ENCODE results near the gene CLEC2L.

CLEC2L gene

DNA sequence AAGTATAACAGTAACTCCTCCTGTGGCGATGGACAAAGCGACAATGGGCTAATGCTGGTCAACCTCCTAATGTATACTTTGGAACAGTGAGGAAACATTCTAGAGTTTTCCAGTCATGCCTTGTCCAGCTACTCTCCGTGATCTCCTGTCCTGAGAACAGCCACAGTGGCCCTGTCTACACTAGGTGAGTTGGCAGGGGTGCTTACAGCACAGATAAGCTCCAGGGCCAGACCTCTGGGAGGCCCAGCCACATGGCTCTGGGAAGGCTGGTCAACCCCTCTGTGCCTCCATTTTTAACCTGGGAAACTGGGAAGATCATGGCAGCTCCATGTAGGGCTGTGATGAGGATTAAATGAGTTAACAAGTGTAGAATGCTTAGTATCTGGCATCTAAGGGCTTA is 57.0 kb downstream of the CLEC2L start:
- DNase-seq = no peak

DNA sequence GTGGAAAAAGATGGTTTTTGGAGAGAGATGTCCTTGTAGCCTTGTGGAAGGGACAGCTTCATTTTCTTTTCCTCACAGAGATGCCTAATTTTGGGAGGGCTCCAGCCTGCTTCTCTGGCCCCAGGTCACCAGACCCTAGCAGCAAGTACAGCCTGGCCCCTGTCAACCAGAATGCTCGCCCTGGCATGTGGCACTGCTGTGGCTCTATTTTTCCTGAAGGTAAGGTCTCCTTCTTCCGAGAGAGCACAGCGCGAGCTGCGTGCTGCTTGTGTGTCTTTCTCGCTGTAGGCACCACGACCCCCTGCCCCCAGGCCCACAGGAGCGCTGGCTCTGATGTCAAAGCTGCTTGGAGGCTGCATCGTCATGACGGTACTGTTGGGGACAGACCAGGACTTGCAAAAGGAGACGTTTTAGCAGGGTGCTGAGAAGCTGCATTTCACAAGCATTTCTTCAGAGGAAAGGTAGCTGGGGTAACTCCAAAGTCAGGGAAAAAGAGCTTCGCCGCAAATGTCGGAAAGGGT is 58.7 kb downstream of the CLEC2L start:
- DNase-seq = no peak

DNA sequence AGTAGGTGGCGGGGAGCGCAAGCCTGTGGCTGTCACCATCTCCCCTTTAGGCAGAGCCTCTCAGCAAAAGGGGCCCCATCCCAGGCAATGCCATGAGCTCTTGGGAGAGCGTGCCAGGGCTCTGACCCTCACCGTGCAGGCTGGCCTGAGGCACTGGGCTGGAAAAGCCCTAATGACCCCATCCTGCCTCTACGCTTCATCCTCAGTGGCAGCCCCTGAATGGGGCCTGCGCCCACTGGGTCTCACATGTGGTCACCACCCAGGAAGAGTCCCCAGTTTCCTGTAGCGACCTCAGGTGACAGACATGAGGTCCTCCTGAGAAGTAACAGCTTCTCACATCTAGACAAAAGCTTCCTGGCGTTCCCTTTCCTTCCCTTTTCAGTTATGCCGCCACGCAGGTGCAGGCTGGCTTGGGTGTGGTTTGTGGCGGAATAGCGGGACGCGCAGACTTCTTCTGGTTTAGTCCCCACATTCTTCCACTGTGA is 59.2 kb downstream of the CLEC2L start:
- no peak for DNase-seq

DNA sequence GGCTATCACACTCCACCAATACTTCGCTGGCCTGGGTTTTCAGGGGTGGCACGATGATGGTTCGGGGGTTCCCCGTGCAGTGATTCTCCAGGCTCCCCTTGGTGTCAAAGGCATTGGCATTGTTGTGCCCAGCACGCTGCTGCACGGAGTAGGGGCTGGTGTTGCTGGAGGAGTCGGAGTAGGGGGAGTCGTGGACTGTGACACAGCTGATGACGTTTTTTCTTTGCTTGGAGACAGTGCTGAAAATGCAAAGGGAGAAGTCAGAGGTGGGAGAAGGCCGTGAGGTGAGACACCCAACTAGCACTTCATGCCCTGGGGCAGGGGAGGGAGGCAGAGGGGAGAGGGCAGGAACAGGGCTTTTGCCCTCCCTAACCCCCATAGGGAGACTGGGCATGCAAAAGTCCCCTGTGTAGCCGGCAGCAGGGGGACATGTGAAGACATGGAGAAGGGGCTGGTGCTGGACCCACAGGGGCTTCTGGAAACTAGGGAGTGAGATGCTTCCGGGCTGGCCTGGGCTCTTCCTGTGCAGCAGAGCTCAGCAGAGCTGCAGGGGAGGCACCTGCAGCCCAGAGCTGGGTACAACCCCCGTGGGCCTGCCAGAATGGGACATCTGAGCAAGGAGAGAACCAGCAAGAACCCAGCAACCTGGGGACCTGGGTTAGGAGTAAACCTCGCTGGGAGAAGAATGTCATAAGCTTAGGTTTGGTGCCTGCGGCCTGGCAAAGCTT is 60.5 kb downstream of the CLEC2L start:
- no peak for DNase-seq

DNA sequence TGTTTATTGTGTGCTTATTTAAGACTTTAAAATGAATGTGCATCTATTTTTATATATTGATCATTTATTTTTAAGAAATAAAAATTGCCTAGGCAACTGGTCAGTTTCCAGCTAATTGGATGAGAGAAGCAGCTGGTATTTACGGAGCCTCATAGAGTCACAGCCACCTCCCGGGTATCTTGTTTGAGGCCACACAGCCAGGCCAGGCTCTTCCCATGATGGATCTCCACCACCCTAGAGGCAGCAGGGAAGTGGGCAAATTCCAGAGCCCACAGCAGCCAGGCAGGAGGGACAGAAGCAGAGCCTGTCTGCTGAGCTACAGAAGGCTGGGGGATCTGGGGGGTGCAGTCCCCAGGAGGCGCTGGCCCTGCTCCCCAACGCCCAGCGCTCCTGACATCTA is 61.6 kb downstream of the CLEC2L start:
- no peak for DNase-seq

DNA sequence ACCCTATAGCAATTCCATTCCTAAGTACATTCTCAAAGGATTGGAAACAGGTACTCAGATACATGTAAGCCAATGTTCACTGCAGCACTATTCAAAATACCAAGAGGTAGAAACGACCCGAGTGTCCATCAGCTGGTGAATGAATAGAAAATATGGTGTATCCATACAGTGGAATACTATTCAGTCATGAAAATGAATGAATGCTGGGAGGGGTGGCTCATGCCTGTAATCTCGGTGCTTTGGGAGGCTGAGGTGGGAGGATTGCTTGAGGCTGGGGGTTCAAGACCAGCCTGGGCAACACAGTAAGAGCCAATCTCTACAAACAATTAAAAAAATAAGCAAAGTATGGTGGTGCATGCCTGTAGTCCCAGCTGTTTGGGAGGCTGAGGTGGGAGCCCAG is 62.8 kb downstream of the CLEC2L start:
- DNase-seq = no peak

DNA sequence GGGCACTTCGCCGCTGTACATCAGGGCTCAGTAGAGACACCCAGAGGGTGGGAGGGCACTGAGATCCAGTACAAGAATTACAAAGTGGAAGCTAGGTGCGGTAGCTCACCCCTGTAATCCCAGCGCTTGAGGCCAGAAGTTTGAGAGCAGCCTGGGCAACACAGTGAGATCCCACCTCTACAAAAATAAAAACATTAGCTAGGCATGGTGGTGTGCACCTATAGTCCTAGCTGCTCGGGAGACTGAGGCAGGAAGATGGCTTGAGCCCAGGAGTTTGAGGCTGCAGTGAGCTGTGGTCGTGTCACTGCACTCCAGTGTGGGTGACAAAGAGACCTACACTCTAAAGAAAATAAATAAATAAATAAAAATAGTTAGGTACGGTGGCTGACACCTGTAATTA is 64.0 kb downstream of the CLEC2L start:
- DNase-seq = no peak

DNA sequence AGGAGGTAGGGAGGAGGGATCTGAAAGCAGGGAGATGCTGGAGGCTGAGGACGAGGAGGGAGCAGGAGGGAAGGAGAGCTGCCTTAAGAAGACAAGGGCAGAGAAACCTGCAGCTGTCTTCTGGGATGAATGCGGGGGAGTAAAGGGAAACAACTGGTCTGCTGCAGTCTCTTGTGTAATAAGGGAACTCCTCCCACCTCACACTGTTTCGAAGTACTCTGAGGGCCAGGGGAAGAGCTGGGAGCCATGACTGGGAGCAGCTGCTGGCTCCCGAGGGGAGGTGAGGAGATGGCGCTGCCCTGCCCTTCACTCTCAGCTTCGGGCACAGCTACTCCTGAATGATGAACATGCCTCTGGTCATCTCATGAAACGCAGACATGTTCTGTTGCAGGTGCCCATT is 65.1 kb downstream of the CLEC2L start:
- no peak for DNase-seq

DNA sequence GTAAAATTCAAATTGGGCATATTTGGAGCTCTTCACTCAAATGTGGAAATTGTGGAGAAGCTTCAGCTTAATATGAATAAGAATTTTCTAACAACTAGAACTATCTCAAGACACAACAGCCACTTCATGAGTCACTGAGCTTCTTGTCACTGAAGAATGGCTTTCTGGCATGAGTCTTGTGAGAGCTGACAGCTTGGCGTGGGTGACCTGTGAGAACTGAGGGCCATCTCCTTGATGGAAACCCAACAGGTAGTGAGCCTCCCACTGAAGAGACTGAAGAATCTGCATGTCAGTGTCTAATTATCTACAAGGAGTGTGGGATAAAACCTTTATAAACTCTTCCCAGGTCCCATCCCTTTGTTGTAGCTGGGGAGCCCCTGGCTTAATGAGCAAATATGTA is 66.0 kb downstream of the CLEC2L start:
- no peak for DNase-seq

DNA sequence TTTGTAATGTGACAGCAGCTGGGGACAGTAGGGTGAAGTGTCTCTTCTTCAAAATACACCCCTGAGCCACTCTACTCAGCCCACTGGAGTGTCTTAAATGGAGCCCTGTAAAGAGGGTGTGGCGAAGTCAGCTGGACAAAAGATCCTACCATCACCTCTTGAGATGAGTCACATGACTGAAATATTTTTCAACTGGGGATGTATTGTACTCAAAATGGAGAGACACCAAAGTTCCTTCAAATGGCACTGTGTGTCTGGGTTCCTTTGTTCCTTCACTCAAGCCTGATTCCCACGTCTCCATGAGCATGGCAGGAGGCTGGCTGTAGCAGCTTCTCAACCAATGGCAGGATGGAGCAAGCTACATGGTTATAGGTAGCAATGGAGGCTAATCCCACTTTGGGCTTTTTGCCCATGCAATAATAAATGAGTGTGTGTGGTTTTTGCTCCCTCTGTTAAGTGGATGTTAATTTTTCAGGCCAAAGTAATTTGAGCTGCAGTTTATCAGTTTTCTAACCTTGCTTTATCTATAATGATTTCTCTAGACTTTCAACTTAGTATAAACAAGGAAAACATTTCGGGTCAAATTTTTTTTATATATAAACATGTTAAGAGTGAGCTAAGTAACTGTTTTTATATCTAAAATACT is 68.2 kb downstream of the CLEC2L start:
- DNase-seq = no peak

DNA sequence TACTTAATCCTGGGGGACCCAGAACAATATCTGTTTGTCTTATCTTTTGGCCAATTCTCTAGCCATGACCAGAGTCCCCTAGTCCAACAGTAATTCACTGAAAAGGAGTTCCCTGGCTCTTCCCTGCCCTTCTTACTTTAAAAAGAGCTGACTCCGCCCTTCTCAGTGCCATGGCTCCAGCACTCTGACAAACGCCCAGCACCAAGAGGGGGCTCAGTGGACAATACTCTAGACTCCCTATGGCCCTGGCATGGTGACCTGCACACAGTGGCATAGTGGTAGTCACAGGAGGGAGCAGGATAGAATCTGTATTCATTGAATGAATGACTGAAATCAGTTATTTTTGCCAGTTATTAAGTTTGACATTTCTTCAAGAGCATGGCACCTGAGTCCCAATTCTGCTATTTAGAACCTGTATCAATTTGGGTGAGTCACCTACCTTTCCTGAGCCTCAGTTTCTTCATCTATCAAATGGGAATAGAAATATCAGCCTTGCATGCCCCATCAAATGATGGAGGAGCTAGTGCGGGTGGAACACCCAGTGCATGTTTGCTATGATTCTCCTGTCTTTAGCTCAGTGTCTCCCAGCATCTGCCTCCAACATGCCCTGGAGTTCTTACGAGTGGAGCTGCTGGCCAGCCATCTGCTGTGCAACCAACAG is 69.4 kb downstream of the CLEC2L start:
- no peak for DNase-seq

DNA sequence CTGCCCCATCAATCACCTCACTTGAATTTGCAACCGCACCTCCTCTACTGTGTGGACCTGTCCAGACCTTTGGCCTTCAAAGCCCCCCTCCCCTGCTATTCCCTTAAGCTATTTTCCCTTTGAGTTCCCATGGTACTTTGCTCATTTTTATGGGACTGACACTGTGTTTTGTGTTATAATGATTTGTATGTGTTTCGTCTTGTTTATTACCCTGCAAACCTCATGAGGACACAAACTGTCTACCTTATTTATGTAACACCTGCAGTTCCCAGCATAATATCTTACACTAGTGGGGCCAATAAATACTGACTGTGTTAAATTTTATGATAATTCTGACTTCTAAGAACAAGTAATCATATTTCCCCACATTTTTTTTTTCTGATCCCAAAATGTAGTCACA is 70.6 kb downstream of the CLEC2L start:
- no peak for DNase-seq
